ENCODE data around the gene PFKFB3. TPM values are rescaled to one million over a fixed set of nuclear protein-coding genes. Genes with fewer than 3 reads are reported as not detected.
A peak's percentile ranks its signal among the peaks of the same experiment; 100 is the strongest.

PFKFB3 gene
- total and polyA plus RNA-seq, 2 experiments from 2014 or later = 47.6 TPM

GRCh38 chr10:6211671-6212635 lies 9.2 kb downstream of the PFKFB3 start:
- Histone ChIP-seq H3K27ac (peak overlapping the region; percentile 96), H3K4me3 (no peak overlapping the region), H3K27me3 (no peaks in the 10 kb centered on the region), H3K4me1 (ENCODE audit: low read depth) (peaks cover 33% of the 10 kb centered on the region), H3K9me3 (ENCODE audit: low read depth) (no peaks in the 10 kb centered on the region), H3K36me3 (peaks cover 31% of the 10 kb centered on the region)
- DNase-seq (ENCODE audit: low read depth in 1 of 2, low spot score in 1 of 2) = peak; percentile 54 to 76
- TF ChIP-seq CTCF (IDR thresholded peaks at IDR 0.05; ENCODE audit: low read depth, low read length) = no peak

GRCh38 chr10:6212806-6213205 lies 10.1 kb downstream of the PFKFB3 start:
- TF ChIP-seq CTCF (IDR thresholded peaks at IDR 0.05; ENCODE audit: low read depth, low read length) = no peak
- no peak overlapping the region for H3K4me3 ChIP-seq
- peak overlapping the region; percentile 96 for H3K27ac ChIP-seq
- no peak for DNase-seq (ENCODE audit: low read depth in 1 of 2, low spot score in 1 of 2)
- H3K36me3 ChIP-seq = peaks cover 39% of the 10 kb centered on the region
- peaks cover 33% of the 10 kb centered on the region for H3K4me1 ChIP-seq (ENCODE audit: low read depth)
- no peaks in the 10 kb centered on the region for H3K9me3 ChIP-seq (ENCODE audit: low read depth)
- no peaks in the 10 kb centered on the region for H3K27me3 ChIP-seq

GRCh38 chr10:6213257-6213905 lies 10.6 kb downstream of the PFKFB3 start:
- Histone ChIP-seq H3K27ac (peak overlapping the region; percentile 96), H3K4me1 (ENCODE audit: low read depth) (peaks cover 33% of the 10 kb centered on the region), H3K9me3 (ENCODE audit: low read depth) (no peaks in the 10 kb centered on the region), H3K27me3 (no peaks in the 10 kb centered on the region), H3K4me3 (no peak overlapping the region), H3K36me3 (peaks cover 42% of the 10 kb centered on the region)
- DNase-seq (ENCODE audit: low read depth in 1 of 2, low spot score in 1 of 2) = no peak
- no peak for TF ChIP-seq CTCF (IDR thresholded peaks at IDR 0.05; ENCODE audit: low read depth, low read length)

- TF ChIP-seq CTCF (IDR thresholded peaks at IDR 0.05; ENCODE audit: low read depth, low read length) = no peak
- Histone ChIP-seq H3K9me3 (ENCODE audit: low read depth) (no peaks in the 10 kb centered on the region), H3K27me3 (no peaks in the 10 kb centered on the region), H3K36me3 (peaks cover 46% of the 10 kb centered on the region), H3K4me3 (no peak overlapping the region), H3K4me1 (ENCODE audit: low read depth) (peaks cover 33% of the 10 kb centered on the region), H3K27ac (peak overlapping the region; percentile 96)
- DNase-seq (ENCODE audit: low read depth in 1 of 2, low spot score in 1 of 2) = peak in 1 of 2 donors; percentile 80
These were observed 11.2 kb downstream of the PFKFB3 start for GRCh38 chr10:6213908-6214307.

GRCh38 chr10:6214612-6215011 lies 11.9 kb downstream of the PFKFB3 start:
- Histone ChIP-seq H3K27me3 (no peaks in the 10 kb centered on the region), H3K36me3 (peaks cover 53% of the 10 kb centered on the region), H3K4me3 (no peak overlapping the region)

More at GRCh38 chr10:6214612-6215011, 11.9 kb downstream of the PFKFB3 start:
- H3K9me3 ChIP-seq (ENCODE audit: low read depth) = no peaks in the 10 kb centered on the region
- no peak for DNase-seq (ENCODE audit: low read depth in 1 of 2, low spot score in 1 of 2)
- TF ChIP-seq CTCF (IDR thresholded peaks at IDR 0.05; ENCODE audit: low read depth, low read length) = no peak
- H3K27ac ChIP-seq = peak overlapping the region; percentile 96
- peaks cover 33% of the 10 kb centered on the region for H3K4me1 ChIP-seq (ENCODE audit: low read depth)
